HT-29 (cell line): ENCODE data around the gene LCP1. TPM values are rescaled to one million over a fixed set of nuclear protein-coding genes. Genes with fewer than 3 reads are reported as not detected.
"Not testable (repeated sequence)": the region's sequence is repeated elsewhere in the genome, so short reads cannot be mapped to it uniquely, and the experiment has no call there.

ENCODE experiments used
- DNase-seq: peaks from one replicate; pipeline ENCODE4 v3.0.0-alpha.2; 2015; ENCODE audit warnings: low spot score
- total RNA-seq: library from RNA; depleted of rRNA; stranded (reverse); fragments of >200 nt; shearing (Covaris generic); gene quantifications from 2 replicates; pipeline ENCODE4 v1.2.3, GENCODE V29; 2014

LCP1 gene
- total RNA-seq, 1 experiment from 2014 or later = not detected

- not testable (repeated sequence) for DNase-seq
These were observed 19.2 kb downstream of the LCP1 start for GRCh38 chr13:46162741-46163140.

- peak; percentile 85 for DNase-seq
These were observed 21.4 kb downstream of the LCP1 start for GRCh38 chr13:46160471-46161066.

DNA sequence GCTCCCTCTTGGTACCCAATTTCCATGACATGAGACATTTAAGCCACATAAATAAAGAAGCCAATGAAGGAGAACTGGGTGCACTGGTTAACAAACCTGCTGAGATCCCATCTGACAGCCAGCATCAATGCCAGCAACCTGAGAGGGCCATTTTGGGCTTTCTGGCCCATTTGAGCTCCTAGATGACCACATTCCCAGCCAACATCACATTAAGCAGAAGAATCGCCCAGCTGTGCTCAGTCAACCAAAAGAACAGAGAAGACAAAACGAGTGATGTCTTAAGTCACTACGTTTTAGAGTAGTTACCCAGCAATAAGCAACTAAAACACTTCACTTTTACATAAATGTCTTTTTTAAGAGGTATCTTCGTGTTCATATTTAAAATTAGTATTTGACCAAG, 21.9 kb downstream of the LCP1 start:
- no peak for DNase-seq

DNA sequence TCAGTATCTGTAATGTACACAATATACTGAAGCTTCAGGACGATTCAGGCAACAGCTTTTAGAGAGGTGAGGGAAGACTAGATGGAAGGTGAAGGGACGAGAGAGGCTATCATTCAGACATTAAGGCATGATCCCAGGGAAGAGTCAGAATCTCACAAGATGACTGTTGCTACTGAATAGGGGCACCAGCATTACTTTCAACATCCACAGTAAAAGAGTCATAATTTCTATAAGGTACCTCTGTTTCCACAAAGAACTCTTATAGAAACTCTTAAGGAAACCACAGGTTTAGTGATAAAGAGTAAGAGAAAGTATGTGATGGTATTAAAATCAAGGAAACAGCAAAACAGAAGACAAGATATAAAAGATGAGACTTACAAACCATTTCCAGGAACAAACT, 23.0 kb downstream of the LCP1 start:
- DNase-seq = no peak

GRCh38 chr13:46158222-46158621, 23.8 kb downstream of the LCP1 start:
- no peak for DNase-seq

GRCh38 chr13:46154136-46154801, 27.7 kb downstream of the LCP1 start:
- no peak for DNase-seq

DNA sequence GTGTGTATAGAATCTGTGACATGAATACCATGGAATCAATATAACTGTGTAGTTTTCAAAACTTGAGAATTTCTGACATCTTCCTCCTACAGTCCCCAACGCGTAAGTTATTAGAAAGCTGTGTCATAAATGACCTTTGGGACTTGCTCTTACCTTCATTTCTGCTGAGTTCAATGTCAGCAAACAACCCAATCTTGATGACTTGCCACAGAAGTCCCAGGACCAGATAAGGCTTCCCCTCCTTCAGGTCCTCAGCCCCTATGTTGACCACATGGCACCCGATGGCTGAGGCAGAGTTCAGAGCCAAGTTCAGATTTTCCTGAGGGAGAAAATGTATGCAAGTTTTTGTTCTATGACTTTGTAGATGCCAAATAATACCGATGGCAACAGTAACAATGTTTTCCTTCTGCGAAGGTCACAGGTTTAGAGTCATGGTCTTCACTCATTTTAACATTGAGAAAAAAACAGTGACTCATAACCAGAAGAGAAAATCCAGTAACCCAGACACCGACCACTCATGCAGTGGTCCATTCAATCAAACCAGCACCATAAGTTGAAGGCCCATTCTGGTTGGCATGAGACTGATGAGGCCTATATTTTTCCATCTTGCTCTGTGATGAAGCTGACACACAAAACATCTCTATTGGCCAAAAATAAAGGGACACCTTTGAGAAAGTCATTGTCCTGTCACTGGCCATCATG, 29.2 kb downstream of the LCP1 start:
- DNase-seq = no peak

GRCh38 chr13:46150134-46150693, 31.8 kb downstream of the LCP1 start:
- DNase-seq = no peak

- no peak for DNase-seq
These were observed 32.5 kb downstream of the LCP1 start for GRCh38 chr13:46149272-46150133.

DNA sequence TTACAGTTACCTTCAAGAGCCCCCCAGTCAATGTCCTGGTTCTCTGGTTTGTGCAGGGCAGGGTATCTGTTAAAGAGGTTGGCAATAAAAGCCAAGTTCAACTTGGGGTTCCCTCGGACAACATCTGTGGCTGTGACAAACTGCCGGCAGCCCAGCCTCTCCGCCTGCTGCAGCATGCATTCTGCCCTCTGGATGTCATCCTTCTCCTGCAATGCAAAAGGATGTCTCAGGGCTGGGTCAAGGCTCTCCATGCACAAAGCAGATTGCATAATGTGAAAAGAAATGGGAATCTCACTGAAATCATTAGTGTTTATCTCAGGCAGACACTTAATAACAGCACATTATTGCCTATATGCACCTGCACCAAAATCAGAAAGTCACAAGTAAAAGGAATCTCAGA, 35.1 kb downstream of the LCP1 start:
- DNase-seq = peak; percentile 31

GRCh38 chr13:46145950-46146349, 36.0 kb downstream of the LCP1 start:
- no peak for DNase-seq

DNA sequence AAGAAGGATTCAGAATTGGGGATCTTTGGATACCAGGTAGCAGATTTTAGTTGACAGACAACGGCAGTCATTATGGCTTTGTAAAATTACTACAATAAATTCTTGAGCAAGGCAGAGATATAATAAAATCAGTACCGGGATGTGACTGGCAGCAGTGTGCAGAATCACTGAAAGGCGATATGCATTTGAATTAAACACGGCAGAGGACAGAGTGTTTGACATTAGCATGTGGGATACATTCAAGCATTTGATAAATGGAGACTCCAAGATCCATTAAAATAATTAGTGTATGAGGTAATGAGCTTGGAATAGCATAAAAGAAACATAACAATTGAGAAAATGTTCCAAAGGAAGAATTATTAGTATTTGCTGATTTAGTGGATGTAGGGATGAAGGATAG, 36.8 kb downstream of the LCP1 start:
- no peak for DNase-seq

- DNase-seq = peak; percentile 30
These were observed 38.7 kb downstream of the LCP1 start for GRCh38 chr13:46143184-46143701.

- no peak for DNase-seq
These were observed 39.2 kb downstream of the LCP1 start for GRCh38 chr13:46142776-46143175.

GRCh38 chr13:46140044-46140443, 41.9 kb downstream of the LCP1 start:
- no peak for DNase-seq

DNA sequence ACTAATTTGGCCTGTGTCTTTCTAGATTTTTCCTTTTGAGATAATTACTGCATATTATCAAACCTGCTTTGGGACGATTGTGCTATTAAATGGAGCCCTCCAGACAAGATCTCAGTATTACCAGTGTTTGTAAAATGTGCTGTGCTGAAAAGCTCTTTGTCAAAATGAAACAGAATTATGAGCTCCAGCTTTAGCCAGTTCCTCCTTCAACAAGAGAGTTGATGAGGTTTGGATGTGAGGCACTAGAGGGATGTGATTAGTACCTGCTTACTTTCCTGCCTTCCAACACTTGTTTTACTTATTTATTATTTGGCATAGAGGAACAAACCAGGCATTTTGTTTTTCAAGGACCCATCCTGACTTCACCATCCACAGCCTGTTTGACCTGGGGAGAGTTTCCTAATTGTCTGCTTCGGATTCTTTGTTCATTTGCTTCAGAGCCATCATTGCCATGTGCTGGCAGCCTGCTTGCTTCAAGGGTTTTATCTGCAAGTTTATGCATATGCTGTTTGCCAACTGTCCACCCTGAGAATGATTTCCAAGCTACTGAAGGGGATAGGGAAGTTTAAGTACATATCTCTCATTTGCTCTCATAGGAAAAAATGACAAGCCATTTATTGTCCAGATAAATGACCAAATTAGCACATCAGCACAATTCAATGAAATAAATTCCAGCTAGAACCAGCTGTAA, 44.2 kb downstream of the LCP1 start:
- no peak for DNase-seq

DNA sequence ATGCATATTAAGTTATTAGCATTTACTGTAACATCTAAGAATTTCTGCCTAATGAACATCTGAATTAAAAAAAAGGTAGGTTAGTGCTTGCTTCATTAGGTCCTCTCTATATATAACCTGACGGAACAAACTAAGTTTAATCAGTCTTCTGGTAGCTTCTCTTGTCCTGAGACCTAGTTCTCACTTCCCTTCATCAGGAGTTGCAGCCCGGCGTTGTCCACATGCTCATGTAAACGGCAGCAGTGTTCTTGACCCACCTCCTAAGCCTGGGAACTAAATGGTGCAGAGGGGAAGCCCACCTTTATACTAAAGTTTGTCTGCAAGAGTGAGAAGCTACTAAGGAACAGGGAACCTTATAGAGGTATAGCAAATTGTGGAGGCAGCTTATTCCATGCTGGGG, 45.3 kb downstream of the LCP1 start:
- no peak for DNase-seq

- DNase-seq = peak; percentile 71
These were observed 46.9 kb downstream of the LCP1 start for GRCh38 chr13:46134961-46135522.

- DNase-seq = no peak
These were observed 47.5 kb downstream of the LCP1 start for GRCh38 chr13:46134494-46134893.

DNA sequence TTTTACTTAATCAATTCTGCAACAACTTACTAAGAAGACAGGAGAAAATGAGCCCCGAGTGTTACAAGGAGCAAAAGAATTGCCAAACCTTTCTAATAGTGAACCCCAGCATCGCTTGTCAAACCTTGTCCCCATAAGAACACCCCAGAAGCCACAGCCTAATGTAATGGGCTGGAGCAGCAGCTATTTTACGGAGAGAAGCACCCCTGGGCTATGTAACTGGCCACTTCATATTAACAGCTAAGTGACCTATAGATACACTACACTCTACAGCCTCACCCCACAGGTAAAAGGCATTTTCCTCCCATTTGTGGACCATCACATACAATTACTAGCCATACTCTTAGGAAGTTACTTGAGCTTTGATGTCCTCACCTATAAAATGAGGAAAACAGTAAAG, 49.9 kb downstream of the LCP1 start:
- DNase-seq = no peak

- no peak for DNase-seq
These were observed 50.3 kb downstream of the LCP1 start for GRCh38 chr13:46131705-46132104.
